ENCODE data around the gene STX16. TPM values are rescaled to one million over a fixed set of nuclear protein-coding genes. Genes with fewer than 3 reads are reported as not detected.

STX16 gene
- total RNA-seq, 1 donor from 2014 or later = 66.9 TPM

GRCh38 chr20:58703765-58704371, 52.8 kb downstream of the STX16 start:
- H3K4me3 Mint-ChIP-seq (ENCODE audit: unreplicated experiment) = no peak overlapping the region
- no peak overlapping the region for H3K27ac Mint-ChIP-seq (ENCODE audit: unreplicated experiment)
- peaks cover 7% of the 10 kb centered on the region for H3K9me3 Mint-ChIP-seq (ENCODE audit: unreplicated experiment)
- peak; percentile 42 for DNase-seq (ENCODE audit: extremely low spot score, unreplicated experiment)
- peaks cover 28% of the 10 kb centered on the region for H3K36me3 Mint-ChIP-seq (ENCODE audit: unreplicated experiment)
- no peak for TF ChIP-seq CTCF (IDR thresholded peaks at IDR 0.05)
- no peaks in the 10 kb centered on the region for H3K27me3 Mint-ChIP-seq (ENCODE audit: unreplicated experiment)
- no peaks in the 10 kb centered on the region for H3K4me1 Mint-ChIP-seq (ENCODE audit: unreplicated experiment)

GRCh38 chr20:58705208-58705926, 54.3 kb downstream of the STX16 start:
- peaks cover 28% of the 10 kb centered on the region for H3K36me3 Mint-ChIP-seq (ENCODE audit: unreplicated experiment)
- H3K27me3 Mint-ChIP-seq (ENCODE audit: unreplicated experiment) = no peaks in the 10 kb centered on the region
- H3K4me3 Mint-ChIP-seq (ENCODE audit: unreplicated experiment) = no peak overlapping the region
- peak; percentile 30 for DNase-seq (ENCODE audit: extremely low spot score, unreplicated experiment)
- no peak overlapping the region for H3K27ac Mint-ChIP-seq (ENCODE audit: unreplicated experiment)
- TF ChIP-seq CTCF (IDR thresholded peaks at IDR 0.05) = no peak
- H3K4me1 Mint-ChIP-seq (ENCODE audit: unreplicated experiment) = no peaks in the 10 kb centered on the region
- peaks cover 7% of the 10 kb centered on the region for H3K9me3 Mint-ChIP-seq (ENCODE audit: unreplicated experiment)

GRCh38 chr20:58706150-58706892, 55.2 kb downstream of the STX16 start:
- H3K4me1 Mint-ChIP-seq (ENCODE audit: unreplicated experiment) = no peaks in the 10 kb centered on the region
- no peaks in the 10 kb centered on the region for H3K27me3 Mint-ChIP-seq (ENCODE audit: unreplicated experiment)
- TF ChIP-seq CTCF (IDR thresholded peaks at IDR 0.05) = no peak
- H3K36me3 Mint-ChIP-seq (ENCODE audit: unreplicated experiment) = peaks cover 28% of the 10 kb centered on the region
- no peak overlapping the region for H3K27ac Mint-ChIP-seq (ENCODE audit: unreplicated experiment)
- H3K4me3 Mint-ChIP-seq (ENCODE audit: unreplicated experiment) = no peak overlapping the region
- peak; percentile 70 for DNase-seq (ENCODE audit: extremely low spot score, unreplicated experiment)
- peaks cover 7% of the 10 kb centered on the region for H3K9me3 Mint-ChIP-seq (ENCODE audit: unreplicated experiment)

- Mint-ChIP-seq H3K4me3 (ENCODE audit: unreplicated experiment) (no peak overlapping the region), H3K36me3 (ENCODE audit: unreplicated experiment) (peaks cover 28% of the 10 kb centered on the region), H3K4me1 (ENCODE audit: unreplicated experiment) (no peaks in the 10 kb centered on the region), H3K27me3 (ENCODE audit: unreplicated experiment) (no peaks in the 10 kb centered on the region), H3K9me3 (ENCODE audit: unreplicated experiment) (peaks cover 7% of the 10 kb centered on the region), H3K27ac (ENCODE audit: unreplicated experiment) (no peak overlapping the region)
- DNase-seq (ENCODE audit: extremely low spot score, unreplicated experiment) = peak; percentile 75
- no peak for TF ChIP-seq CTCF (IDR thresholded peaks at IDR 0.05)
These were observed 56.0 kb downstream of the STX16 start for GRCh38 chr20:58706975-58707681.
